IMR-90 (cell line): Measurements from ENCODE around the gene ZNF273.

Source experiments
- BHLHE40 ChIP-seq: fragments of 150-350 bp; IDR thresholded peaks from 2 replicates; pipeline ENCODE4 v1.6.1; 2016; ENCODE audit warnings: mild to moderate bottlenecking, low read depth, low read length
- CEBPB ChIP-seq: IDR thresholded peaks from 2 replicates; pipeline ENCODE4 v1.6.1; 2012; ENCODE audit warnings: low read depth, low read length, improper control_type of control experiment
- CHD1 ChIP-seq: IDR thresholded peaks from 2 replicates; pipeline ENCODE4 v1.6.1; 2012; ENCODE audit warnings: low read depth, low read length, improper control_type of control experiment
- CTCF ChIP-seq: conservative IDR thresholded peaks from 2 replicates; pipeline ENCODE4 v1.5.1; 2012; ENCODE audit warnings: mild to moderate bottlenecking, low read depth, low read length, improper control_type of control experiment
- ELK1 ChIP-seq: fragments of 150-350 bp; IDR thresholded peaks from 2 replicates; pipeline ENCODE4 v1.6.1; 2016; ENCODE audit warnings: low read depth, mild to moderate bottlenecking, low read length, moderate library complexity, borderline replicate concordance
- FOS ChIP-seq: fragments of 150-350 bp; IDR thresholded peaks from 2 replicates; pipeline ENCODE4 v1.6.1; 2016; ENCODE audit warnings: low read depth, low read length
- MXI1 ChIP-seq: IDR thresholded peaks from 2 replicates; pipeline ENCODE4 v1.6.1; 2012; ENCODE audit warnings: low read depth, mild to moderate bottlenecking, low read length, moderate library complexity, borderline replicate concordance
- NFE2L2 ChIP-seq: fragments of 150-350 bp; IDR thresholded peaks from 2 replicates; pipeline ENCODE4 v1.6.1; 2016; ENCODE audit warnings: low read depth, mild to moderate bottlenecking, low read length
- POLR2A ChIP-seq: IDR thresholded peaks from 2 replicates; pipeline ENCODE4 v1.6.1; 2012; ENCODE audit warnings: mild to moderate bottlenecking, low read depth, low read length
- RAD21 ChIP-seq: IDR thresholded peaks from 2 replicates; pipeline ENCODE4 v1.6.1; 2012; ENCODE audit warnings: low read length, improper control_type of control experiment
- RFX5 ChIP-seq: IDR thresholded peaks from 2 replicates; pipeline ENCODE4 v1.8.0; 2012; ENCODE audit warnings: low read depth, mild to moderate bottlenecking, low read length, moderate library complexity
- SMC3 ChIP-seq: fragments of 150-350 bp; IDR thresholded peaks from 2 replicates; pipeline ENCODE4 v1.6.1; 2016; ENCODE audit warnings: low read depth, mild to moderate bottlenecking, antibody characterized with exemption, low read length, moderate library complexity
- USF2 ChIP-seq: fragments of 150-350 bp; IDR thresholded peaks from 2 replicates; pipeline ENCODE4 v1.6.1; 2017; ENCODE audit warnings: mild to moderate bottlenecking, antibody characterized with exemption, low read length, low read depth

- no peak for TF ChIP-seq CTCF
- TF ChIP-seq POLR2A = no peak
- no peak for TF ChIP-seq ELK1
- no peak for TF ChIP-seq CHD1
- no peak for TF ChIP-seq MXI1
- TF ChIP-seq SMC3 = no peak
- TF ChIP-seq RFX5 = no peak
- no peak for TF ChIP-seq USF2
- no peak for TF ChIP-seq CEBPB
- TF ChIP-seq BHLHE40 = no peak
- no peak for TF ChIP-seq RAD21
- TF ChIP-seq FOS = no peak
- no peak for TF ChIP-seq NFE2L2
Measured at GRCh38 chr7:64875258-64875657, 27.8 kb upstream of the ZNF273 start.
